ENCODE measurements around the gene FBXO44. TPM values are rescaled to one million over a fixed set of nuclear protein-coding genes. Genes with fewer than 3 reads are reported as not detected.

FBXO44 gene
- total RNA-seq, 2 donors from 2014 or later: 12.9 to 30.6 TPM

GRCh38 chr1:11617741-11618140, 36.9 kb upstream of the FBXO44 start:
- no peak overlapping the region for H3K27ac ChIP-seq
- no peak overlapping the region for H3K4me3 ChIP-seq
- TF ChIP-seq, protein P1, sequence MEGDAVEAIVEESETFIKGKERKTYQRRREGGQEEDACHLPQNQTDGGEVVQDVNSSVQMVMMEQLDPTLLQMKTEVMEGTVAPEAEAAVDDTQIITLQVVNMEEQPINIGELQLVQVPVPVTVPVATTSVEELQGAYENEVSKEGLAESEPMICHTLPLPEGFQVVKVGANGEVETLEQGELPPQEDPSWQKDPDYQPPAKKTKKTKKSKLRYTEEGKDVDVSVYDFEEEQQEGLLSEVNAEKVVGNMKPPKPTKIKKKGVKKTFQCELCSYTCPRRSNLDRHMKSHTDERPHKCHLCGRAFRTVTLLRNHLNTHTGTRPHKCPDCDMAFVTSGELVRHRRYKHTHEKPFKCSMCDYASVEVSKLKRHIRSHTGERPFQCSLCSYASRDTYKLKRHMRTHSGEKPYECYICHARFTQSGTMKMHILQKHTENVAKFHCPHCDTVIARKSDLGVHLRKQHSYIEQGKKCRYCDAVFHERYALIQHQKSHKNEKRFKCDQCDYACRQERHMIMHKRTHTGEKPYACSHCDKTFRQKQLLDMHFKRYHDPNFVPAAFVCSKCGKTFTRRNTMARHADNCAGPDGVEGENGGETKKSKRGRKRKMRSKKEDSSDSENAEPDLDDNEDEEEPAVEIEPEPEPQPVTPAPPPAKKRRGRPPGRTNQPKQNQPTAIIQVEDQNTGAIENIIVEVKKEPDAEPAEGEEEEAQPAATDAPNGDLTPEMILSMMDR (IDR thresholded peaks at IDR 0.05): no peak
- TF ChIP-seq POLR2A (IDR thresholded peaks at IDR 0.05): no peak
- no peaks in the 10 kb centered on the region for H3K4me1 ChIP-seq
- H3K9me3 ChIP-seq: no peaks in the 10 kb centered on the region
- H3K27me3 ChIP-seq: no peaks in the 10 kb centered on the region
- no peak for DNase-seq
- no peak for ATAC-seq
- H3K36me3 ChIP-seq (replicated peaks in 1 of 2; ENCODE audit: insufficient read depth in 1 of 2, low read depth in 2 of 2): no peaks in the 10 kb centered on the region
- intact Hi-C loops (cut with DNase I): no loop called here
- WGBS, 2 donors: 65 to 69% methylated on average over 2 of the region's 2 CpGs

GRCh38 chr1:11620405-11620804, 34.3 kb upstream of the FBXO44 start:
- no peaks in the 10 kb centered on the region for H3K9me3 ChIP-seq
- 45 to 47% methylated on average over 12 of the region's 12 CpGs for whole genome bisulfite sequencing, 2 donors
- H3K4me3 ChIP-seq: no peak overlapping the region
- H3K4me1 ChIP-seq: no peaks in the 10 kb centered on the region
- ATAC-seq: no peak
- no peak for DNase-seq
- H3K27me3 ChIP-seq: no peaks in the 10 kb centered on the region
- no peak overlapping the region for H3K27ac ChIP-seq
- no peak for TF ChIP-seq POLR2A (IDR thresholded peaks at IDR 0.05)
- TF ChIP-seq, protein P1 (IDR thresholded peaks at IDR 0.05): no peak
- intact Hi-C loops (cut with DNase I): no loop called here
- H3K36me3 ChIP-seq (replicated peaks in 1 of 2; ENCODE audit: insufficient read depth in 1 of 2, low read depth in 2 of 2): no peaks in the 10 kb centered on the region

DNA sequence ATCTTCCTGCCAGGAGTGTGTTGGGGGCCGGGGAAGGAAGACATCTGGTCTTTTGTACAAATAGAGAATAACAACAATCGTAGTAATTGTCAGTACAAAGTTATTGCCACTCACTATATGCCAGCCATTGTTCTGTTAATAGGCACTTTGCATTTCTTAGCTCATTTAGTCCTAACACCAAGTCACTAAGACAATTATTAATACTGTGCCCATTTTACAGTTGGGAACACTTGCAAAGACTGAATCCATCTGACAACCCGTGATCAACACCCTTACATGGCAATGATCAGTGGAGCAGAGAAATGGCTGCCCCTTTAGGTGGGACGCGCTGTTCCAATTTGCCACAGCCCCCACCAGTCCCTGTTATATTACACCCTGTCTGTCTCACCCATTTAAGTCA, 33.8 kb upstream of the FBXO44 start:
- DNase-seq (no peak), ATAC-seq (no peak)
- intact Hi-C loops (cut with DNase I): no loop called here
- 74 to 80% methylated on average over 4 to 5 of the region's 5 CpGs for WGBS, 2 donors
- Histone ChIP-seq H3K27ac (no peak overlapping the region), H3K9me3 (no peaks in the 10 kb centered on the region), H3K4me3 (no peak overlapping the region), H3K27me3 (no peaks in the 10 kb centered on the region), H3K36me3 (replicated peaks in 1 of 2; ENCODE audit: insufficient read depth in 1 of 2, low read depth in 2 of 2) (no peaks in the 10 kb centered on the region), H3K4me1 (no peaks in the 10 kb centered on the region)
- TF ChIP-seq, protein P1 (IDR thresholded peaks at IDR 0.05): no peak
- no peak for TF ChIP-seq POLR2A (IDR thresholded peaks at IDR 0.05)

DNA sequence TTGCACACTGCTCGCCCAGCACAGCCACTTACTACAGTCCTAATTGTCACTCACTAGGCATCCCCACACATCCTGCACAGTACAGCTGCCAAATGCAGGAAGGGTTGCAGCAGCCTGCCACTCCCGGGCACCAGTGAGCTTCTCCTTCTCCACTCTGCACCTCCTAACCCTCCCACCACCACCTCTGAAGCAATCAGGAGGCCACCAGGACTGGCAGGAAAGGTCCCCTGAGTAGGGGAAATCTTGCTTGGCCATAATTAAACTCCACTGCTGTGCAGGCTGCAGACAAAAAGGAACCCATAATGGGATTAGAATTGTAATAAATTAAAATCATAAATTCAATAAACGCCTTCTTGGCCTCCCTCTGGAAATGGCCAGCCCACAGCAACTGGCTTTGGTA, 32.3 kb upstream of the FBXO44 start:
- H3K36me3 ChIP-seq (replicated peaks in 1 of 2; ENCODE audit: insufficient read depth in 1 of 2, low read depth in 2 of 2): no peaks in the 10 kb centered on the region
- ATAC-seq (no peak), DNase-seq (no peak)
- H3K9me3 ChIP-seq: no peaks in the 10 kb centered on the region
- H3K4me3 ChIP-seq: no peak overlapping the region
- TF ChIP-seq, protein P1 (IDR thresholded peaks at IDR 0.05): no peak
- TF ChIP-seq POLR2A (IDR thresholded peaks at IDR 0.05): no peak
- WGBS, 2 donors: 43 to 77% methylated on average over 3 of the region's 3 CpGs
- no peak overlapping the region for H3K27ac ChIP-seq
- H3K27me3 ChIP-seq: no peaks in the 10 kb centered on the region
- intact Hi-C loops (cut with DNase I): no loop called here
- H3K4me1 ChIP-seq: no peaks in the 10 kb centered on the region

- TF ChIP-seq POLR2A (IDR thresholded peaks at IDR 0.05): no peak
- TF ChIP-seq, protein P1 (IDR thresholded peaks at IDR 0.05): no peak
- ATAC-seq (no peak), DNase-seq (no peak)
- no peak overlapping the region for H3K4me3 ChIP-seq
- H3K9me3 ChIP-seq: no peaks in the 10 kb centered on the region
- no peaks in the 10 kb centered on the region for H3K4me1 ChIP-seq
- intact Hi-C loops (cut with DNase I): no loop called here
- H3K27ac ChIP-seq: no peak overlapping the region
- 68 to 76% methylated on average over 8 of the region's 8 CpGs for WGBS, 2 donors
- no peaks in the 10 kb centered on the region for H3K27me3 ChIP-seq
- H3K36me3 ChIP-seq (replicated peaks in 1 of 2; ENCODE audit: insufficient read depth in 1 of 2, low read depth in 2 of 2): no peaks in the 10 kb centered on the region
Observed at GRCh38 chr1:11623702-11624101, 31.0 kb upstream of the FBXO44 start.

Data from body of pancreas (tissue), 4 donors.